Stimulated activated CD8-positive, alpha-beta memory T cell treated with anti-CD3 and anti-CD28 coated beads, Interleukin-15, amount 100 ng/mL, for 1 hour (primary cell): ENCODE measurements around the gene SLC2A11.
A peak's percentile ranks its signal among the peaks of the same experiment; 100 is the strongest.
"Not testable (repeated sequence)": the region's sequence is repeated elsewhere in the genome, so short reads cannot be mapped to it uniquely, and the experiment has no call there.

Experiments
- DNase-seq: peaks from one replicate; pipeline ENCODE4 v3.0.0-alpha.2; 2020; ENCODE audit warnings: low read depth

Gene SLC2A11

GRCh38 chr22:23908587-23909205, 51.0 kb downstream of the SLC2A11 start:
- DNase-seq: no peak

GRCh38 chr22:23909296-23909898, 51.7 kb downstream of the SLC2A11 start:
- no peak for DNase-seq

- no peak for DNase-seq
Observed at GRCh38 chr22:23910496-23911190, 53.0 kb downstream of the SLC2A11 start.

GRCh38 chr22:23911318-23911980, 53.8 kb downstream of the SLC2A11 start:
- DNase-seq: no peak

GRCh38 chr22:23912293-23912903, 54.7 kb downstream of the SLC2A11 start:
- DNase-seq: no peak

- DNase-seq: no peak
Observed at GRCh38 chr22:23913306-23913660, 55.6 kb downstream of the SLC2A11 start.

GRCh38 chr22:23913661-23914353, 56.1 kb downstream of the SLC2A11 start:
- peak; percentile 98 for DNase-seq

GRCh38 chr22:23915290-23915689, 57.6 kb downstream of the SLC2A11 start:
- no peak for DNase-seq

- not testable (repeated sequence) for DNase-seq
Observed at GRCh38 chr22:23920267-23920611, 62.6 kb downstream of the SLC2A11 start.

- not testable (repeated sequence) for DNase-seq
Observed at GRCh38 chr22:23921586-23922201, 64.0 kb downstream of the SLC2A11 start.

GRCh38 chr22:23922921-23923320, 65.2 kb downstream of the SLC2A11 start:
- DNase-seq: no peak

GRCh38 chr22:23925020-23925606, 67.4 kb downstream of the SLC2A11 start:
- DNase-seq: no peak

GRCh38 chr22:23926561-23926960, 68.9 kb downstream of the SLC2A11 start:
- DNase-seq: no peak
